SK-N-MC (cell line): ENCODE results near the gene TBC1D1.

ENCODE experiments used
- EZH2 ChIP-seq: fragments of 200-600 bp; sonication (generic); IDR thresholded peaks from one replicate; pipeline ENCODE4 v1.6.1; 2017; ENCODE audit warnings: antibody characterized with exemption
- POLR2AphosphoS5 ChIP-seq: IDR thresholded peaks from 2 replicates; pipeline ENCODE4 v1.6.1; 2012; ENCODE audit warnings: mild to moderate bottlenecking, low read depth, low read length, borderline replicate concordance

DNA sequence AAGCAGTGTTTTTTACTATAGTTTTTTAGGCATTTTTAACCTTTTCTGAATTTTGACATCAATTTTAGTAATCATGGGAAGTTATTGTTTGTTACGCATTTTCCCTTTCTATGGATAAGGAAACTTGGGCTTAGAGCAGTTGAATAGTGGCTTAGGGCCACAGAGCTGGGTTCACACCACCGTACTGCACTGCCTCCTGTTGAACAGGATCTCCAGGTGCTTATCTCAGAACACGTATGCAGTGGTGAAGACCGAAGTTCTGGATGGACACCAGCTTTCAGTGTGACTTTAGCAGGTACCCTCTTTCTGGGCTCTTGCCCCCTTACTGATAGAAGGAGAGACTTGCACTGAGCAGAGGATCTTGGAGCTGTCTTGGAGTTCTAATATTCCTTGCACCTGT, 206.9 kb downstream of the TBC1D1 start:
- TF ChIP-seq POLR2AphosphoS5 (no peak), EZH2 (no peak)
